Measurements from ENCODE around the gene DIPK1A.
"Not testable (repeated sequence)": the region's sequence is repeated elsewhere in the genome, so short reads cannot be mapped to it uniquely, and the experiment has no call there.

Gene DIPK1A

DNA sequence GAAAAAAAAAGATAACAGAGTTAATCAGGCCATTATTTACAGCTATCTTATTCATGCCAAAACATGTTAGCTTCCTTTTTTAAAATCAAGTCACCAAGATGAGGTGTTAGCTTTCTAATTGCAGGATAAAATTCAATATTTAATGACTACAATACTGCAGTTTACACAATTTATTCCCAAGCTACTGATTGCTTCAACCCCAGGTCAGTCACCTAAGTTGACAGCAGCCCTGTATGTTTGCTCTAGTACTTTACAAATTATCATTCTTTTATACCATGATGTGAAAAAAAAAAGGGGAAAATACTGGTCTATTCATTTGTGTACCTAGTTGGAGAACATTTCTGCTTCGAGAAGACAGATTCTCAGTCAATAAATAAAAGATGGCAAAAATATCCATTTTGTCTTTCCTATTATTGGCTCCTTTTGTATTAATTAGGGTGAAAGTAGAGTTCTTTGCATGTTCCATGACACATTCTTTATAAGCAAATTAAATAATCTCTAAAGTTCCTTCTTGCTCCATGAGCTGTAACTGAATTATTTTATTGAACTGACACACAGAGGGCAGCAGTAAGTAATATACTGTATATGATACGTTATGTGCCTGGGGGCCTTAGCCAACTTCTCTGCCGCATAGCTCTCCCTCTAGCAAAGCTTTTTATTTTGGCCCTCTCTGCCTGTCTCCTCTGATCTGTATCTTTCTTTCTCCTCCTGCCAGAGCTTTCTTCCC is 48.0 kb downstream of the DIPK1A start:
- no peak for DNase-seq

DNA sequence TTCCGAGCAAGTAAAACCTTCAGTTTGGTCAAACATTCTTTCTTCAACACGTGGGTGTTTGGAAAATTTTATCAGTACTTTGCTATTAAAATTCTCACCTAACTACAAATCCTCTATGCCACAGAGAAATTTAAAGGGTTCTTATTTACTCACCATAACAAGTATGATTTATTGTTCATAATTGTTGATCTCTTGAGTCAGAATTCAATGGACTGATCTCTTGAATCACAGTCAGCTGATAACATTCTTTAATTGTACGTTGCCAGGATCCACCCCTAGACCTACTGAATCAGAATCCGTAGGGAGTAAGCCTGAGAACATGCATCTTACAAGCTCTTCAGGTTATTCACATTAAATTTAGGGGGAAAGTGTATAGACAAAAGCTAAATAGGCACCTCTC is 51.2 kb downstream of the DIPK1A start:
- no peak for DNase-seq

DNA sequence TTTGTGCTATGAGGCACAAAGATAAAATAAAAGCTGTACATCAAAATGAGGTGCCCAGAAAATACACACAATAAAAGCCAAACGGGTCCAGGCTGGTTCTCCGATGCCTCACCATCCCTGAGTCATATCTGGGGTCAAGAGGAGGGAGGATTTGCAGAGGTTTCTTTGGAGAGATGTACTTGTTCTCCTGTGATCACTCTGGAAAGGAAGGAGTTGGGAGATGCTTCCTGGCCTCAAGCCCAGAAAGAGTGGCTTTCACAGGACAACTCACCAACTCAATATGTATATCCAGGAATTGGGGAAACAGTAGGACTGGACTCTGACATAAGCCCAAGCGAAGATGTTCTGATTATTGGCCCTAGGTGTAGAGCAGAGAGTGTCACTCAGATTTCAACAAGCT is 51.9 kb downstream of the DIPK1A start:
- no peak for DNase-seq

- no peak for DNase-seq
These were observed 53.1 kb downstream of the DIPK1A start for GRCh38 chr1:92907949-92908684.

DNA sequence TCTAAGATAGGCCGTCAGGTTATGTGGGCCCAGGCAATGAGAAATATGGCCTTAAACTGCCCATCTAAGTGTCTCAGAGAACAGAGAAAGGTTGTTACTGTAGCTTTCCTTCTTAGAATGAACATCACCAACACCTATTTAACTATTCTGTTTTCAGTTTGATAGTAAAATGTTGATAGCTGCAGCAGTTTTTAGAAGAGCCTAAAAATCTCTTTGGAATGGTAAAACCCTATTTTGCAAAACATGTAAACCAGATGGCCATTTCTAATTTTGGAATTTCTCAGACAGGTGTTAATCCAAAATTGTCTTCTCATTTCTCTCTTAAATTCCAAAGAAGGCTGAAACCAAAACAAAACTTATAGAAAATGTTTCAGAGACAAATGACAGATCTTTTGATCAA is 57.5 kb downstream of the DIPK1A start:
- DNase-seq: no peak

- no peak for DNase-seq
These were observed 58.9 kb downstream of the DIPK1A start for GRCh38 chr1:92902406-92902744.

GRCh38 chr1:92901699-92902405 is 59.4 kb downstream of the DIPK1A start:
- DNase-seq: no peak

DNA sequence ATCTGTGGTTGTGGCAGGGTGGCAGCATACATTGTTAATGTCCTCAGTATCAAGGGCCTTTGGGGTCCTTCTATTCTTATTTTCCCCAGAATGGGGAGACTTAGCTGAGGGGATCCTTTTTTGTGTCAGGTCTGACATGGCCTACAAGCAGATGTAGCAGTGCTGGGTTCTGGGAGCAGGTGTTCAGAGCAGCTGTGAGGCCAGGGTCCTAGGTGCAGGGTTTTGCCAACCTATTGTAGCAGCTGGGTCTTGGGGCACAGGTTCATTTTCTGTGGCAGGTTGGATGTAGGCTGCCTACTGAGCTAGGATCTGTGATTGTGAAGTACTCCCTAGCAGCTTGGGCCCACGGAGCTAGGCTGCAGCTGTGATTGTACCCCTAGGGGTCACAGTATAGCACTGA is 60.1 kb downstream of the DIPK1A start:
- no peak for DNase-seq

GRCh38 chr1:92900539-92900938 is 60.7 kb downstream of the DIPK1A start:
- no peak for DNase-seq

DNA sequence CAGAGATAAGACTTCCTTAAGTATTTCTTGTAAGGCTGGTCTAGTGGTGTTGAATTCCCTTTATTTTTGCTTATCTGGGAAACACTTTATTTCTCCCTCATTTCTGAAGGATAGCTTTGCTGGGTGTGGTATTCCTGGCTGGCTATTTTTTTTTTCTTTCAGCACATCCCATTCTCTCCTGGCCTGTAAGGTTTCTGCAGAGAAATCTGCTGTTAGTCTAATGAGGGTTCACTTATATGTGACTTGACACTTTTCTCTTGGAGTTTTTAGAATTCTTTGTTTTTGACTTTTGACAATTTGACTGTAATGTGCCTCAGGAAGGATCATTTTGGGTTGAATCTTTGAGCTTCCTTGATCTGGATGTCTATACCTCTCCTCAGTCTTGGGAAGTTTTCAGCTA is 61.5 kb downstream of the DIPK1A start:
- no peak for DNase-seq

DNA sequence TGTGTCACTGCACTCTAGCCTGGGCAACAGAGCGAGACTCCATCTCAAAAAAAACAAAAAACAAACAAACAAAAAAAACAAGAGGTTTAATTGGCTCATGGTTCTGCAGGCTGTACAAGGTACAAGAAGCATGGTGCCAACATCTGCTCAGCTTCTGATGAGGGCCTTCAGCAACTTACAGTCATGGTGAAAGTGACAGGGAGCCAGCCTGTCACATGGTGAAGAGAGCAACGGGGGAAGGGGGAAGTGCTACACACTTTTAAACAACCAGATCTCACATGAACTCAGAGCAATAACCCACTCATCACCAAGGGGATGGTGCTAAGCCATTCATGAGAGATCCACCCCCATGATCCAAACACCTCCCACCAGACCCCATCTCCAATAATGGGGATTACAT is 63.2 kb downstream of the DIPK1A start:
- DNase-seq: not testable (repeated sequence)

GRCh38 chr1:92887465-92887864 is 73.8 kb downstream of the DIPK1A start:
- DNase-seq: no peak

- DNase-seq: no peak
These were observed 74.3 kb downstream of the DIPK1A start for GRCh38 chr1:92886886-92887419.

DNA sequence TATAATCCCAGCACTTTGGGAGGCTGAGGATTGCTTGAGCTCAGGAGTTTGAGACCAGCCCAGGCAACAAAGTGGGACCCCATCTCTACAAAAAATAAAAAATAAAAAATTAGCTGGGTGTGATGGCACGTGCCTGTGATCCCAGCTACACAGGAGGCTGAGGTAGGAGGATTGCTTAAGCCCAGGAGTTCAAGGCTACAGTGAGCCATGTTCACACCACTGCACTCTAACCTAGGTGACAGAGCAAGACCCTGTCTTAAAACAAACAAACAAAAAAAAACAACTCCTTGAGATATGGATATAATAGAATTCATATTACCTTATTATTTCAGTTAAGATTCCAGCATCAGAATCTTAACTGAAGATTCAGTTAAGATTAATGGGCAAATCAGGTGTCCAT is 77.1 kb downstream of the DIPK1A start:
- no peak for DNase-seq

DNA sequence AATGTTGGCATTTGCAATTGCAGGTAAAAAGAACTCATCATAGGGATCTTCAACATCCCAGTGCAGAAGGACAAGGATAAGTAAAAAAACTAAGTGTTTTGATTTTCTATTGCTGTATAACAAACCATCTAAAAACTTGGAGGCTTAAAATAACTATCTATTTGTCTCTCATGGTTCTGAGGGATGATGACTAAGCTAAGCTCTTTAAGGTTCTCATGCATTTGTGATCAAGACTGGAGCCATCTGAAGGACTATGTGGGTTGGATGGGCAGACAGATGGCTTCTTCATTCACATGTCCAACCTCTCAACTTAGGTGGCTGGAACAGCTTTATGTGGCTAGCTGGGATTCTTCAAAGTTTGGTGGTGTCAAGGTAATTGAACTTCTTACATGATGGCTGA is 78.0 kb downstream of the DIPK1A start:
- no peak for DNase-seq

GRCh38 chr1:92882819-92883218 is 78.4 kb downstream of the DIPK1A start:
- no peak for DNase-seq

DNA sequence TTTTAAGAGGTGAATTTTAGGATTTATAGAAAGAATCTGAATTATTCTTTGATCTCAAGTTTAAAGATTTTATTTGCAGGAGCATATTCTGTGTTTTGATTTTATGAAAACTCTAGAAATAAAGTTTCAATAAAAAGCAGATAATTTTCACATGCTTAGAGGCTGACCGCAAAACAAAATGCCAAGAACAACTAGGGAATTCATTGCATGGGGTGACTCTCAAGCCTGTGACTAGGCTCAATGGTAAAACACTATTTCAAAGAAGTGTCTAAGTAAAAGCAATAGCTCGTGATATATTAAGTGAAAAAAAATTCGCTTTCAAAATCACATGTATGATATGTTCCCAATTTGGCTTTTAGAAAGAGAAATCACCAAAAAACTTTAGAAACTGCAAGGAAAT is 79.9 kb downstream of the DIPK1A start:
- DNase-seq: no peak

GRCh38 chr1:92879316-92879968 is 81.8 kb downstream of the DIPK1A start:
- no peak for DNase-seq

- DNase-seq: no peak
These were observed 83.5 kb downstream of the DIPK1A start for GRCh38 chr1:92877792-92878191.

DNA sequence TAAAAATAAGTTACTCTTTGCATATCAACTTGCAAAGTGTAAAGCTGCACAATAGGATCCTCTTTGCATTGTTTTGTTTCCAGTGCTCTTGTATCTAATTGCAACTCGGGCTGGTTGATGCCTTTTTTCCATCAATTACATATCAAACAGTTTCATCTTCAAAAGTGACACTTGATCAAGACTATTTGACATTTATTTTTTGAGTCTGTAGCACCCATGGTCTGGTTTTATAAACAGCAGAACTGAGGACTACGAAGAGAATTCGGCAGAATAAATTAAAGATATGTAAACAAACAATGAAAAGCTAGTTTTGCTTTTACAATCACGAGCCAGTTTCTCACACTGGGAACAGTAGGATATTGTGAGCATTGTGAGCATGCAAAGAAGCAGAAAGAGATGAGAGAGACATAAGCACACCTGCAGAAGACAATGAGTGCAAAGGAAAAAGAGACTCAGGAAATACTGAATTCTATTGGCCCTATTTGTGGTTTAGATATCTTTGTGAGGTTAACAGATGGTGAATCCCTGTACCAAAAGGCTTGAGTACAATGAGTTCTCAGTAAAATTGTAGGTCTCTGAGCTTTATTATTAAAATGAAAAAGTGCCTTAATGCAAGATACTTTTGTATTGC is 84.1 kb downstream of the DIPK1A start:
- no peak for DNase-seq

DNA sequence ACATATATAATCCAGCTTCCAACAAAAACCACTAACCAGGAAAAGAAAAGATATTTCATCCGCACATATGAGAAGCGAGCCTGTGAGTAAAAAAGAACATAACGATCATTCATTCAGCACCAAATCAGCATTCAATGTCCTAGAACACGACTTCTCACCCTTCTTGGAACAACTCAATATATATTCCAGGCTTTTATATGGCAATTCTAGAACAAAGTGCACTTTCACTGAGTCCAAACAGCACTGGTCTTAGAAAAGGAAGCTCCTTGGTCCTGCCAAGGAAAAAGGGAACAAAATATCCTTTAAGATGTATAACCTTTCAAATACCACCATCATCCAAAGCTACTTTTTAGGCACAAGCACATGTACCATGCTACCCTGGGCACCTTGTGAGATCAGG is 84.9 kb downstream of the DIPK1A start:
- DNase-seq: no peak

DNA sequence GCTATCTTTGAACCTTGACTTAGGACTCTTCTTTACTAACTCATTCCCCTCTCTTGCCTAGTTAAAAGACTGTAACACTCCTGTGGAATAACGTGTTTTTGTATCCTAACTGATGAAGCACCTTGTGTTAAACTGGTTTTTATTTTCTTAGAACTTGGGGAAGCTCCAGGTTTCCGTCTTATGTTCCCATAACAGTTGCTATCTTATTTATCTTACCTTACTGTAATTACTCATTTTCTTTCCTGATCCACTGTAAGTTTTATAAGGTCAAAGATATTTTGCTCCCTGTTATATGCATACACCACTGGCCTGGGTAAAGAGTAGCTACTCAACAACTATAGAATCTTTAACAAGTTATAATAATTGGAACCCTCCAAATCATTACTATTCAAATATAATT is 86.3 kb downstream of the DIPK1A start:
- no peak for DNase-seq

GRCh38 chr1:92872719-92873118 is 88.5 kb downstream of the DIPK1A start:
- DNase-seq: no peak
